Tibial artery (tissue), 4 donors: ENCODE data around the gene PTF1A.
"Not testable (repeated sequence)": the region's sequence is repeated elsewhere in the genome, so short reads cannot be mapped to it uniquely, and the experiment has no call there.

Experiments used
- DNase-seq, 2 donors: peaks; one replicate each; pipeline ENCODE4 v3.0.0-alpha.2; 2019
- H3K27ac ChIP-seq, 2 donors: fragments of 200-600 bp; sonication (generic) in 1 of 2; 1 replicate in 1 of 2; 2 replicates in 1 of 2; pipeline ENCODE4 v1.5.1; 2018 to 2019; ENCODE audit warnings: mild to moderate bottlenecking in 1 of 2
- H3K27me3 ChIP-seq, 2 donors: fragments of 200-600 bp; sonication (generic) in 1 of 2; one replicate each; pipeline versions ENCODE4 v1.5.1 to v1.6.0; 2016 to 2019
- H3K36me3 ChIP-seq, 3 donors: fragments of 200-600 bp; sonication (generic) in 2 of 3; one replicate each; pipeline ENCODE4 v1.5.1; 2016 to 2019; ENCODE audit warnings: mild to moderate bottlenecking in 2 of 3
- H3K4me1 ChIP-seq, 4 donors: fragments of 200-600 bp; sonication (generic) in 2 of 4; 1 replicate in 3 of 4; 2 replicates in 1 of 4; pipeline ENCODE4 v1.5.1; 2016 to 2019
- H3K4me3 ChIP-seq, 2 donors: fragments of 200-600 bp; sonication (generic) in 1 of 2; 1 replicate in 1 of 2; 2 replicates in 1 of 2; pipeline ENCODE4 v1.5.1; 2018 to 2019; ENCODE audit warnings: mild to moderate bottlenecking in 2 of 2
- H3K9me3 ChIP-seq, 3 donors: fragments of 200-600 bp; sonication (generic) in 1 of 3; one replicate each; pipeline ENCODE4 v1.5.1; 2016 to 2019
- CTCF ChIP-seq, 2 experiments: fragments of 200-600 bp in 1 of 2; fragments of 450-650 bp in 1 of 2; IDR thresholded peaks; one replicate each; pipeline ENCODE4 v1.5.1; 2017 to 2019; ENCODE audit warnings: antibody characterized with exemption in 2 of 2, mild to moderate bottlenecking in 1 of 2, moderate library complexity in 1 of 2
- intact Hi-C: fragments of 100-400 bp; cut with DNase I; formaldehyde crosslinking; loops from one replicate; pipeline ENCODE4 v1.15.0; 2023; ENCODE audit warnings: low total_unique reads

PTF1A gene

GRCh38 chr10:23230582-23230981 lies 38.5 kb downstream of the PTF1A start:
- DNase-seq = no peak
- Histone ChIP-seq H3K36me3 (no peaks in the 10 kb centered on the region), H3K9me3 (no peaks in the 10 kb centered on the region), H3K4me3 (no peak overlapping the region), H3K27ac (no peak overlapping the region), H3K4me1 (no peaks in the 10 kb centered on the region), H3K27me3 (no peaks in the 10 kb centered on the region)
- TF ChIP-seq CTCF (IDR thresholded peaks at IDR 0.05) = no peak
- intact Hi-C loops = no loop called here

- no peak for DNase-seq
- intact Hi-C loops = no loop called here
- H3K9me3 ChIP-seq = peaks cover 0 to 6% (median 0%) of the 10 kb centered on the region in 3 donors
Measured at GRCh38 chr10:23238015-23238414, 45.9 kb downstream of the PTF1A start.

GRCh38 chr10:23241779-23242178 lies 49.7 kb downstream of the PTF1A start:
- H3K27ac ChIP-seq, H3K27me3 ChIP-seq, H3K4me1 ChIP-seq, intact Hi-C loops, H3K36me3 ChIP-seq, DNase-seq, H3K4me3 ChIP-seq: not testable (repeated sequence)
- H3K9me3 ChIP-seq = peaks cover 0 to 19% (median 0%) of the 10 kb centered on the region in 3 donors

More at GRCh38 chr10:23238015-23238414, 45.9 kb downstream of the PTF1A start:
- H3K27ac ChIP-seq = no peak overlapping the region
- no peaks in the 10 kb centered on the region for H3K4me1 ChIP-seq
- H3K4me3 ChIP-seq = no peak overlapping the region
- H3K27me3 ChIP-seq = no peaks in the 10 kb centered on the region
- no peaks in the 10 kb centered on the region for H3K36me3 ChIP-seq
- no peak for TF ChIP-seq CTCF (IDR thresholded peaks at IDR 0.05)
